Fibroblast of villous mesenchyme (primary cell): ENCODE results near the gene ACTR6. TPM values are rescaled to one million over a fixed set of nuclear protein-coding genes. Genes with fewer than 3 reads are reported as not detected.
"Not testable (repeated sequence)": the region's sequence is repeated elsewhere in the genome, so short reads cannot be mapped to it uniquely, and the experiment has no call there.

Source experiments
- DNase-seq: peaks from one replicate; pipeline ENCODE4 v3.0.0-alpha.2; 2010; ENCODE audit warnings: low read depth
- H3K4me3 ChIP-seq: 2 replicates; pipeline ENCODE4 v1.5.1; 2011; ENCODE audit warnings: low read depth, mild to moderate bottlenecking, low read length
- CTCF ChIP-seq: IDR thresholded peaks from 2 replicates; pipeline ENCODE4 v1.5.1; 2012; ENCODE audit warnings: low read depth, mild to moderate bottlenecking, low read length; ENCODE audit not compliant: insufficient read depth
- total RNA-seq: library from RNA; depleted of rRNA; stranded (reverse); fragments of >200 nt; gene quantifications from 2 replicates; pipeline ENCODE4 v1.2.3, GENCODE V29; 2012

Gene ACTR6
- total RNA-seq, 1 donor, result 21.2 TPM

GRCh38 chr12:100184549-100185145 is 16.0 kb upstream of the ACTR6 start:
- no peak for TF ChIP-seq CTCF
- H3K4me3 ChIP-seq, result no peak overlapping the region
- peak; percentile 8 for DNase-seq

GRCh38 chr12:100185361-100185894 is 15.2 kb upstream of the ACTR6 start:
- no peak for TF ChIP-seq CTCF
- no peak overlapping the region for H3K4me3 ChIP-seq
- DNase-seq, result peak; percentile 5

GRCh38 chr12:100186071-100186470 is 14.5 kb upstream of the ACTR6 start:
- no peak overlapping the region for H3K4me3 ChIP-seq
- no peak for TF ChIP-seq CTCF
- peak; percentile 11 for DNase-seq

- H3K4me3 ChIP-seq, result no peak overlapping the region
- no peak for DNase-seq
- no peak for TF ChIP-seq CTCF
These were observed 13.5 kb upstream of the ACTR6 start for GRCh38 chr12:100187068-100187467.

GRCh38 chr12:100187857-100188519 is 12.6 kb upstream of the ACTR6 start:
- TF ChIP-seq CTCF, result no peak
- no peak for DNase-seq
- H3K4me3 ChIP-seq, result no peak overlapping the region

GRCh38 chr12:100188888-100189635 is 11.6 kb upstream of the ACTR6 start:
- DNase-seq, H3K4me3 ChIP-seq: not testable (repeated sequence)

- peak; percentile 53 for DNase-seq
- TF ChIP-seq CTCF, result no peak
- no peak overlapping the region for H3K4me3 ChIP-seq
These were observed 10.8 kb upstream of the ACTR6 start for GRCh38 chr12:100189636-100190394.
